K562 (cell line): ENCODE measurements around the gene GSX2. TPM values are rescaled to one million over a fixed set of nuclear protein-coding genes. Genes with fewer than 3 reads are reported as not detected.

Experiments used
- ATAC-seq: fragments of 200-7000 bp; cut with Tn5 transposase; 3 replicates; pipeline ENCODE4 v1.9.1; 2020; ENCODE audit warnings: moderate library complexity
- BruUV-seq: library from RNA; stranded (reverse); fragments of 400-500 nt; replicated peaks from 2 replicates; lab custom pipeline; 2021; lab: Mats Ljungman, UMichigan
- CTCF ChIA-PET: fragments of 300-600 bp; formaldehyde crosslinking; extraction: SDS; loops from one replicate; lab custom pipeline; 2021; ENCODE audit warnings: low intra/inter-chr PET ratio; lab: Yijun Ruan, JAX
- POLR2A ChIA-PET: fragments of 300-600, 350-650 bp; sonication (Branson Sonifier 250); formaldehyde crosslinking; extraction: SDS; loops from one replicate; lab custom pipeline; 2021; ENCODE audit warnings: antibody characterized with exemption, inconsistent platforms; lab: Yijun Ruan, JAX
- DNase-seq, 4 experiments: peaks; one replicate each; pipeline versions ENCODE4 v3.0.0 to v3.0.0-alpha.2; 2011 to 2018; ENCODE audit warnings: low spot score in 3 of 4, mixed read lengths in 3 of 4; ENCODE audit errors: extremely low read depth in 1 of 4
- FAIRE-seq: peaks from 2 replicates; lab custom pipeline; 2011; peaks lifted over from hg19 to GRCh38; lab: Jason Lieb, UNC
- H2AFZ ChIP-seq: 2 replicates; pipeline ENCODE4 v1.6.0; 2011; ENCODE audit warnings: low read depth, low read length, control low read depth, inconsistent platforms
- H3K27ac ChIP-seq: fragments of 200-600 bp; 3 replicates; pipeline ENCODE4 v1.8.0; 2011; ENCODE audit warnings: low read depth, mild to moderate bottlenecking, control low read depth, inconsistent platforms, low read length, moderate library complexity, mixed read lengths; ENCODE audit errors: extremely low read depth
- H3K27me3 ChIP-seq, 2 experiments: fragments of 300-600 bp in 1 of 2; 2 replicates in 1 of 2; 3 replicates in 1 of 2; pipeline versions ENCODE4 v1.6.0 to v1.8.0; 2011; ENCODE audit warnings: inconsistent platforms in 2 of 2, low read length in 2 of 2, mild to moderate bottlenecking in 1 of 2, mixed read lengths in 1 of 2, moderate library complexity in 1 of 2; ENCODE audit not compliant: control insufficient read depth in 2 of 2, insufficient read depth in 2 of 2
- H3K36me3 ChIP-seq: fragments of 300-600 bp; 3 replicates; pipeline ENCODE4 v1.8.0; 2011; ENCODE audit warnings: mild to moderate bottlenecking, low read length, inconsistent platforms; ENCODE audit not compliant: control insufficient read depth, insufficient read depth
- H3K4me1 ChIP-seq, 2 experiments: fragments of 200-600 bp in 1 of 2; replicated peaks in 1 of 2; 2 replicates in 1 of 2; 3 replicates in 1 of 2; pipeline versions ENCODE4 v1.5.1 to v1.8.0; 2011; ENCODE audit warnings: inconsistent platforms in 2 of 2, low read length in 2 of 2, mild to moderate bottlenecking in 1 of 2, mixed read lengths in 1 of 2, moderate library complexity in 1 of 2; ENCODE audit not compliant: control insufficient read depth in 2 of 2, insufficient read depth in 2 of 2
- H3K4me2 ChIP-seq: 2 replicates; pipeline ENCODE4 v1.6.1; 2011; ENCODE audit warnings: low read length, control low read depth, inconsistent platforms, mixed read lengths; ENCODE audit not compliant: insufficient read depth
- H3K4me3 ChIP-seq: fragments of 200-600 bp; sonication (generic), shearing (Covaris generic); 2 replicates; pipeline ENCODE4 v1.5.1; 2016; ENCODE audit warnings: control low read depth, inconsistent platforms
- H3K79me2 ChIP-seq: fragments of 200-600 bp; 3 replicates; pipeline ENCODE4 v1.8.0; 2011; ENCODE audit warnings: low read length, inconsistent platforms; ENCODE audit not compliant: control insufficient read depth, insufficient read depth
- H3K9ac ChIP-seq, 2 experiments: 2 replicates each; pipeline versions ENCODE4 v1.6.0 to v1.6.1; 2011; ENCODE audit warnings: low read depth in 2 of 2, low read length in 2 of 2, control low read depth in 1 of 2, inconsistent platforms in 1 of 2, mild to moderate bottlenecking in 1 of 2, mixed read lengths in 1 of 2; ENCODE audit not compliant: insufficient read depth in 1 of 2
- H3K9me1 ChIP-seq: one replicate; pipeline ENCODE4 v1.6.0; 2011; ENCODE audit warnings: inconsistent platforms, mild to moderate bottlenecking, low read length, moderate library complexity; ENCODE audit not compliant: control insufficient read depth, insufficient read depth
- H3K9me3 ChIP-seq: replicated peaks from 2 replicates; pipeline ENCODE4 v1.5.1; 2011; ENCODE audit warnings: low read depth, low read length, inconsistent platforms; ENCODE audit not compliant: control insufficient read depth, insufficient read depth
- H4K20me1 ChIP-seq: replicated peaks from 2 replicates; pipeline ENCODE4 v1.6.1; 2011; ENCODE audit warnings: low read length, inconsistent platforms, mixed read lengths; ENCODE audit not compliant: control insufficient read depth, insufficient read depth
- CBFB ChIP-seq: sonication (generic); formaldehyde crosslinking; IDR thresholded peaks from 2 replicates; pipeline ENCODE4 v1.4.0; 2020; ENCODE audit warnings: mild to moderate bottlenecking, missing genetic modification reagents
- CBX2 ChIP-seq: fragments of 200-600 bp; sonication (generic); IDR thresholded peaks from one replicate; pipeline ENCODE4 v1.6.1; 2012; ENCODE audit warnings: mild to moderate bottlenecking, low read length, inconsistent platforms; ENCODE audit not compliant: insufficient read depth, poor library complexity, severe bottlenecking
- E2F5 ChIP-seq: sonication (generic); formaldehyde crosslinking; IDR thresholded peaks from 2 replicates; pipeline ENCODE4 v1.8.0; 2022; ENCODE audit warnings: mild to moderate bottlenecking, missing genetic modification reagents
- E4F1 ChIP-seq: fragments of 250-450 bp; sonication (Bioruptor Pico); IDR thresholded peaks from 2 replicates; pipeline ENCODE4 v1.5.0; 2021; ENCODE audit warnings: mild to moderate bottlenecking, borderline replicate concordance
- ESRRB ChIP-seq: fragments of 250-450 bp; sonication (Bioruptor Pico); IDR thresholded peaks from 2 replicates; pipeline ENCODE4 v1.5.0; 2020; ENCODE audit warnings: mild to moderate bottlenecking, moderate library complexity, borderline replicate concordance
- FOXK2 ChIP-seq, 2 experiments: fragments of 450-650 bp; IDR thresholded peaks in 1 of 2; conservative IDR thresholded peaks in 1 of 2; 2 replicates each; pipeline ENCODE4 v1.6.1; 2016; ENCODE audit warnings: low read depth in 2 of 2, mild to moderate bottlenecking in 1 of 2
- MEIS2 ChIP-seq: fragments of 450-650 bp; IDR thresholded peaks from 2 replicates; pipeline ENCODE4 v1.6.1; 2014; ENCODE audit warnings: mild to moderate bottlenecking; ENCODE audit not compliant: partially characterized antibody
- NR2C2 ChIP-seq, 2 experiments: fragments of 200-800 bp in 1 of 2; sonication (Bioruptor generic) in 1 of 2; sonication (generic) in 1 of 2; formaldehyde crosslinking in 1 of 2; IDR thresholded peaks; 2 replicates each; pipeline versions ENCODE4 v1.6.1 to v1.8.0; 2016 to 2022; ENCODE audit warnings: mild to moderate bottlenecking in 1 of 2, missing compliant biosample characterization in 1 of 2, missing genetic modification characterization in 1 of 2, missing genetic modification reagents in 1 of 2
- PCBP2 ChIP-seq: fragments of 200-400 bp; formaldehyde crosslinking; IDR thresholded peaks from 2 replicates; pipeline ENCODE4 v1.6.1; 2018; ENCODE audit warnings: low read length, low read depth, mild to moderate bottlenecking, moderate library complexity; ENCODE audit not compliant: poor library complexity, severe bottlenecking
- RFX1 ChIP-seq: fragments of 450-650 bp; IDR thresholded peaks from 2 replicates; pipeline ENCODE4 v1.6.1; 2016; ENCODE audit warnings: mild to moderate bottlenecking, moderate library complexity
- ZBTB7A ChIP-seq: IDR thresholded peaks from 2 replicates; pipeline ENCODE4 v1.6.1; 2011; ENCODE audit warnings: low read depth, mild to moderate bottlenecking, low read length, moderate library complexity, borderline replicate concordance; ENCODE audit not compliant: control insufficient read depth
- ZC3H8 ChIP-seq: fragments of 450-650 bp; IDR thresholded peaks from 2 replicates; pipeline ENCODE4 v1.6.1; 2017
- ZNF212 ChIP-seq: fragments of 450-650 bp; formaldehyde crosslinking; IDR thresholded peaks from 2 replicates; pipeline ENCODE4 v1.4.0; 2020; ENCODE audit warnings: mild to moderate bottlenecking
- ZNF699 ChIP-seq: fragments of 250-450 bp; sonication (Bioruptor Pico); IDR thresholded peaks from 2 replicates; pipeline ENCODE4 v1.8.0; 2021; ENCODE audit warnings: mild to moderate bottlenecking, moderate library complexity; ENCODE audit not compliant: insufficient replicate concordance
- ZNF764 ChIP-seq: fragments of 250-450 bp; sonication (Bioruptor Pico); IDR thresholded peaks from 2 replicates; pipeline ENCODE4 v1.4.0; 2020; ENCODE audit warnings: low read depth, mild to moderate bottlenecking, moderate library complexity
- in situ Hi-C: fragments of 300-500 bp; cut with MboI; formaldehyde crosslinking; loops from 4 replicates; pipeline ENCODE4 v1.15.0; 2018; ENCODE audit warnings: inconsistent platforms, mixed read lengths
- intact Hi-C: fragments of 100-400 bp; cut with micrococcal nuclease; formaldehyde crosslinking; loops from 2 replicates; pipeline ENCODE4 v1.14.2; 2022
- polyA plus RNA-seq, 8 experiments: library from polyadenylated mRNA; depleted of rRNA in 4 of 8; stranded (reverse) in 5 of 8; unstranded in 3 of 8; fragments of >200 nt; fragmentation: Nextera tagmentation in 2 of 8; fragmentation: Illumina TruSeq in 1 of 8; extraction: Ambion mirVana in 2 of 8; extraction: Trizol in 1 of 8; gene quantifications; 2 replicates each; pipeline versions ENCODE4 v1.2.1 to v1.2.3, GENCODE V29; 2011 to 2014; ENCODE audit warnings: inconsistent platforms in 1 of 8, missing spikeins in 1 of 8
- total RNA-seq, 7 experiments: library from RNA; depleted of rRNA in 6 of 7; stranded (reverse); fragments of >200 nt in 6 of 7; fragmentation: Illumina TruSeq in 2 of 7; extraction: Trizol in 2 of 7; gene quantifications; 2 replicates each; pipeline versions ENCODE4 v1.2.1 to v1.2.3, GENCODE V29; 2011 to 2021; ENCODE audit warnings: low replicate concordance in 1 of 7

Gene GSX2
- total and polyA plus RNA-seq, 9 of the 15 experiments (the other 6 are each of a cell fraction or from before 2014, with no cell fraction given) = not detected

- FAIRE-seq = no peak
- TF ChIP-seq E2F5 (CRISPR knock-in tag) = no peak
- no peak for TF ChIP-seq CBX2
- no peak for TF ChIP-seq ZNF764 (CRISPR knock-in tag)
- TF ChIP-seq CBFB (CRISPR knock-in tag) = no peak
- TF ChIP-seq ZNF212 (CRISPR knock-in tag) = no peak
- TF ChIP-seq ZBTB7A = no peak
- no peak for TF ChIP-seq PCBP2
- TF ChIP-seq ESRRB (CRISPR knock-in tag) = no peak
- no peak for TF ChIP-seq FOXK2 (conservative IDR thresholded peaks at IDR 0.05 in 1 of 2, IDR thresholded peaks at IDR 0.05 in 1 of 2; ENCODE audit: low read depth in 2 of 2)
- no peak for TF ChIP-seq E4F1 (CRISPR knock-in tag)
- no peak for TF ChIP-seq MEIS2
- TF ChIP-seq ZNF699 (CRISPR knock-in tag) = no peak
- no peak for TF ChIP-seq ZC3H8
- no peak for TF ChIP-seq NR2C2 (CRISPR knock-in tag; IDR thresholded peaks at IDR 0.05)
- TF ChIP-seq NR2C2 (tag; IDR thresholded peaks at IDR 0.05) = no peak
- TF ChIP-seq RFX1 = no peak
- TF ChIP-seq, all 486 proteins: peak for 0
- in situ Hi-C loops = no loop called here
These were observed 25.6 kb upstream of the GSX2 start for GRCh38 chr4:54074381-54074780.

More at GRCh38 chr4:54074381-54074780, 25.6 kb upstream of the GSX2 start:
- Histone ChIP-seq H3K4me1 (no peaks in the 10 kb centered on the region), H2AFZ (no peak overlapping the region), H4K20me1 (no peaks in the 10 kb centered on the region), H3K9me3 (no peaks in the 10 kb centered on the region), H3K4me3 (no peak overlapping the region), H3K9ac (no peak overlapping the region), H3K27ac (no peak overlapping the region), H3K36me3 (no peaks in the 10 kb centered on the region), H3K27me3 (peaks cover 7% of the 10 kb centered on the region in 2 experiments; a peak in 3 of 5 replicates), H3K79me2 (no peaks in the 10 kb centered on the region), H3K9me1 (no peaks in the 10 kb centered on the region), H3K4me2 (no peak overlapping the region)
- intact Hi-C loops = no loop called here
- no TSS peak for BruUV-seq
- CTCF ChIA-PET = interaction anchor here (0.6 kb wide), 1 partner anchor 11 kb away, joined by 3 read pairs; no protein-coding TSS in a partner anchor
- DNase-seq (no peak), ATAC-seq (no peak)
- POLR2A ChIA-PET = no interaction called here
